GM19025 (cell line): ENCODE results near the gene RAD51B.
"Not testable (repeated sequence)": the region's sequence is repeated elsewhere in the genome, so short reads cannot be mapped to it uniquely, and the experiment has no call there.

Source experiments
- ATAC-seq: cut with Tn5 transposase; IDR thresholded peaks from one replicate; pipeline ENCODE4 v1.9.1; 2021; ENCODE audit warnings: mild to moderate bottlenecking, low read depth, moderate library complexity; ENCODE audit not compliant: unreplicated experiment

The RAD51B gene

GRCh38 chr14:68434173-68434572 lies 614.6 kb downstream of the RAD51B start:
- ATAC-seq, result not testable (repeated sequence)

GRCh38 chr14:68435631-68436030 lies 616.1 kb downstream of the RAD51B start:
- not testable (repeated sequence) for ATAC-seq

GRCh38 chr14:68439676-68440075 lies 620.1 kb downstream of the RAD51B start:
- ATAC-seq, result no peak

GRCh38 chr14:68440820-68441219 lies 621.2 kb downstream of the RAD51B start:
- ATAC-seq, result no peak

GRCh38 chr14:68441542-68441941 lies 622.0 kb downstream of the RAD51B start:
- no peak for ATAC-seq

- ATAC-seq, result no peak
Measured at GRCh38 chr14:68442828-68443629, 623.5 kb downstream of the RAD51B start.

GRCh38 chr14:68444449-68445168 lies 625.0 kb downstream of the RAD51B start:
- no peak for ATAC-seq

- no peak for ATAC-seq
Measured at GRCh38 chr14:68446243-68447040, 626.9 kb downstream of the RAD51B start.

- no peak for ATAC-seq
Measured at GRCh38 chr14:68447581-68448251, 628.1 kb downstream of the RAD51B start.

- no peak for ATAC-seq
Measured at GRCh38 chr14:68448252-68448902, 628.8 kb downstream of the RAD51B start.

GRCh38 chr14:68449561-68450181 lies 630.1 kb downstream of the RAD51B start:
- ATAC-seq, result no peak

GRCh38 chr14:68450391-68451120 lies 631.0 kb downstream of the RAD51B start:
- ATAC-seq, result no peak

- ATAC-seq, result no peak
Measured at GRCh38 chr14:68451696-68452373, 632.3 kb downstream of the RAD51B start.

- ATAC-seq, result no peak
Measured at GRCh38 chr14:68458253-68458652, 638.7 kb downstream of the RAD51B start.

GRCh38 chr14:68458840-68459469 lies 639.4 kb downstream of the RAD51B start:
- ATAC-seq, result no peak

GRCh38 chr14:68459480-68460136 lies 640.0 kb downstream of the RAD51B start:
- no peak for ATAC-seq

- no peak for ATAC-seq
Measured at GRCh38 chr14:68460541-68460940, 641.0 kb downstream of the RAD51B start.
